GM23248 (cell line): ENCODE measurements around the gene BICD1.

Experiments used
- EZH2 ChIP-seq: fragments of 200-600 bp; sonication (generic); IDR thresholded peaks from 2 replicates; pipeline ENCODE4 v1.6.1; 2018; ENCODE audit warnings: antibody characterized with exemption, mild to moderate bottlenecking; ENCODE audit not compliant: insufficient read depth, poor library complexity, severe bottlenecking
- EZH2phosphoT487 ChIP-seq: fragments of 200-600 bp; sonication (generic); IDR thresholded peaks from 2 replicates; pipeline ENCODE4 v1.6.1; 2018; ENCODE audit warnings: antibody characterized with exemption, moderate library complexity, mild to moderate bottlenecking, low read depth; ENCODE audit not compliant: insufficient read depth

DNA sequence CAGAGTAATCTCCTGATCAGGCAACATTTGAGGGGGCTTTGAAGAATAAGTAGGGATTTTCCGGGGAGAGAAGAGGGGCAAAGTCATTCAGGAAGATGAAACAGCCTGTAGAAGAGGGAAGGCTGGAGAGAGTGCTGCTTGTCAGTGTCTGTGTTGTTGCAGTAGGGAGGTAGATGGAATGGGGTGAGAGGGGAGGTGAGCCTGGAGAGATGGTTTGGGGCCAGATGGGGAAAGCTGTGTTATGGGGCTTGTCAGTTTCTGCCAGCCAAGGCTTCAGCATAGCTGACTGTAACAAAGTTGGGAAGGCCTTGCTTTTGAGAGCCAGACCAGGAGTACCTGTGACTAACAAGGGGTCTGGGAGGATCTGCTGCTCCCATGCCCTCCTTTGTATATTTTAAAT lies 18.0 kb downstream of the BICD1 start:
- no peak for TF ChIP-seq EZH2phosphoT487
- no peak for TF ChIP-seq EZH2
